ENCODE results near the gene TAF11L11.
"Not testable (repeated sequence)": the region's sequence is repeated elsewhere in the genome, so short reads cannot be mapped to it uniquely, and the experiment has no call there.

TAF11L11 gene

GRCh38 chr5:17603880-17604279 lies at the start of gene TAF11L11:
Gene TAF11L11 (plus strand): TSS chr5:17604183.
- DNase-seq: not testable (repeated sequence)

- DNase-seq: not testable (repeated sequence)
Measured at GRCh38 chr5:17585658-17586057, 18.3 kb upstream of the TAF11L11 start, which contains the start of gene TAF11L7. Gene TAF11L7 (minus strand): TSS chr5:17585758.

- not testable (repeated sequence) for DNase-seq
Measured at GRCh38 chr5:17590860-17591259, 13.1 kb upstream of the TAF11L11 start, which contains the start of gene TAF11L8. Gene TAF11L8 (minus strand): TSS chr5:17590960.

- not testable (repeated sequence) for DNase-seq
Measured at GRCh38 chr5:17594255-17594654, 9.7 kb upstream of the TAF11L11 start, which contains the start of gene TAF11L9. Gene TAF11L9 (minus strand): TSS chr5:17594394.

- DNase-seq: not testable (repeated sequence)
Measured at GRCh38 chr5:17597728-17598127, 6.3 kb upstream of the TAF11L11 start, which contains the start of gene TAF11L10. Gene TAF11L10 (minus strand): TSS chr5:17597828.

GRCh38 chr5:17604951-17605350 lies 968 bp downstream of the TAF11L11 start:
- no peak for DNase-seq

GRCh38 chr5:17607461-17607860 lies 3.5 kb downstream of the TAF11L11 start:
- DNase-seq: not testable (repeated sequence)

- not testable (repeated sequence) for DNase-seq
Measured at GRCh38 chr5:17610092-17610491, 6.1 kb downstream of the TAF11L11 start, which contains the start of gene TAF11L12. Gene TAF11L12 (plus strand): TSS chr5:17610392.

GRCh38 chr5:17614872-17615605 lies 11.1 kb downstream of the TAF11L11 start:
- no peak for DNase-seq

GRCh38 chr5:17619354-17619753 lies 15.4 kb downstream of the TAF11L11 start:
- no peak for DNase-seq

- no peak for DNase-seq
Measured at GRCh38 chr5:17620627-17621026, 16.6 kb downstream of the TAF11L11 start.

GRCh38 chr5:17625686-17626085 lies 21.7 kb downstream of the TAF11L11 start:
- no peak for DNase-seq

- DNase-seq: not testable (repeated sequence)
Measured at GRCh38 chr5:17631788-17632187, 27.8 kb downstream of the TAF11L11 start, which contains the start of gene TAF11L13. Gene TAF11L13 (plus strand): TSS chr5:17632088.

GRCh38 chr5:17634160-17634559 lies 30.2 kb downstream of the TAF11L11 start, which contains the start of gene TAF11L14:
Gene TAF11L14 (plus strand): TSS chr5:17634460.
- no peak for DNase-seq

- not testable (repeated sequence) for DNase-seq
Measured at GRCh38 chr5:17649232-17649631, 45.2 kb downstream of the TAF11L11 start.

- DNase-seq: not testable (repeated sequence)
Measured at GRCh38 chr5:17655201-17655759, 51.3 kb downstream of the TAF11L11 start.

Measured in NCI-H1105 (cell line).